SKM-1 (cell line): ENCODE measurements around the gene NCAPD2.
A peak's percentile ranks its signal among the peaks of the same experiment; 100 is the strongest.
"Not testable (repeated sequence)": the region's sequence is repeated elsewhere in the genome, so short reads cannot be mapped to it uniquely, and the experiment has no call there.

Experiments
- DNase-seq: peaks from one replicate; lab custom pipeline; 2025; ENCODE audit not compliant: unreplicated experiment; lab: John Stamatoyannopoulos, UW

NCAPD2 gene

DNA sequence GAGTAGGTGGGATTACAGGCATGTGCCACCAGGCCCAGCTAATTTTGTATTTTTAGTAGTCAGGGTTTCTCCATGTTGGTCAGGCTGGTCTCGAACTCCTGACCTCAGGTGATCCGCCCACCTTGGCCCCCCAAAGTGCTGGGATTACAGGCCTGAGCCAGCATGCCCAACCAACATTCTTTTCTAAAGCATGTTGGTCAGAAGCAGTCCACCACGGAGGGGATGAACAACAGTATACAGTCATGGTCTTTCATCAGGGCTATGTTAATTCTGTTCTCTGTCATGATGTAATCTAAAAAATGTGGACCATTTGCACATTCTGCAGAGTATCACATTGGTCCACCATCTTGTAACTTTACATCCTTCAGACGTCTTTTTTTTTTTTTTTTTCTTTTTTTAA is 4.5 kb upstream of the NCAPD2 start:
- DNase-seq = no peak

DNA sequence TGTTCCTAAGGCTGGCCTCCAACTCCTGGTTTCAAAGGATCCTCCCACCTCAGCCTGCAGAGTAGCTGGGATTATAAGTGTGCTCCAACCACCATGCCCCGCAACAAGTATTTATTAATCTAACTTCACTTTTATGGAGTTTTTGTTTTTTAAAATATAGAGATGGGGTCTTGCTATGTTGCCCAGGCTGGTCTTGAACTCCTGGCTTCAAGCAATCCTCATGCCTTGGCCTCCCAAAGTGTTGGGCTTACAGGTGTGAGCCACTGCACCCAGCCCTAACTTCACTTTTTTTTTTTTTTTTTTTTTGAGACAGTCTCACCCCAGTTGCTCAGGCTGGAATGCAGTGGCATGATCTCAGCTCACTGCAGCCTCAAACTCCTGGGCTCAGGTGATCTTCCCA is 3.2 kb upstream of the NCAPD2 start:
- not testable (repeated sequence) for DNase-seq

DNA sequence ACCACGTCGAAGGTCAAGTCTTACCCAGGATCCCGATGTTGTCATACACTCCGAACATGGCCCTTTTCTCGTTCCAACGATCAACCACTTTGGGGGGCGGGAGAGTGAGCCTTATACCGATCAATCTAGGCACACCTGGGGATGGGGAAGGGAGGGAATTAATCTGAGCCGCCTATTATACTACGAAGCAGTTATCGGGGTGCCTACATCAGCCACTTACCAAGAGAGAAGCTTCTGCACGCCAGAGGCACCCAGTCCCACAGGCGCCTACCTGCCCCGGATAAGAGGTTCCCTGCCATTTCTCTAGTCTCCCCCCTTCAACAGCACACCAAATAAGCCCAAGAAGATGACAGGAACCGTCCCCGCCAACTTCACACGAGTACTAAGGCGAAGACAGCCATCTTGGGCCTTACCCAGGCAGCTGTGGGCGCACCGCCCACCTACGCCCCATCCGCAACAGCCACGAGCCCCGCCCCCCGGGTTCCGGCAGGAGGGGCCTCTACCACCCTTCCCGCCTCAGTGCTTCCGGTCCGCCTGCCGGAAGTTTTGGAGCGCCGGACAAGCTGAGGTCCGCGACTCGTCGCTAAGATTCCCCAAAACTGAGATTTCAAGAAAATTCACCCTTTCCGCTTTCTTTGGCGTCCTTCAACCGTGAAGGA is 935 bp upstream of the NCAPD2 start, which contains the start of gene MRPL51:
Gene MRPL51, minus strand, starts transcription at position 425 of the 659 bp plus-strand sequence. Its CDS starts 126 bp downstream, at position 299.
- peak; percentile 15 for DNase-seq

DNA sequence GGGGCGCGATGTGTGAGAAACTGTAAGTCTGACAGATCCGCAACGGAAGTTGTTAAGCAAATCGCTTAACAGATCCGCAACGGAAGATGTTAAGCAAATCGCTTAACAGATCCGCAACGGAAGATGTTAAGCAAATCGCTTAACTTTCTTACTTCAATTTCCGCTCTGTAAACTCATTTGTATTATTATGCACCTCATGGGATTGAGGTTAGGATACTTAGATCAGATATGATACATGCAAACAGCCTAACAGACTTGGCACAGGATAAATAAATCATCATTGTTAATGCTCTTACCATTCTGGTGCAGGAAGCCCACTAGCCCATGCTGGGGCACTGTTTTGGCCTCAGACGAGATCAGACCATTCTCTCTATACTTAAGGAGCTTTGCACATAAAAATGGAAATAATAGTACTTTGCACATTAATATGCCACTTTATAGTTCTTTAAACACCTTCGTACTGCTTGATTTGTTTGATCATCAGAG is 399 bp downstream of the NCAPD2 start:
- DNase-seq = no peak

DNA sequence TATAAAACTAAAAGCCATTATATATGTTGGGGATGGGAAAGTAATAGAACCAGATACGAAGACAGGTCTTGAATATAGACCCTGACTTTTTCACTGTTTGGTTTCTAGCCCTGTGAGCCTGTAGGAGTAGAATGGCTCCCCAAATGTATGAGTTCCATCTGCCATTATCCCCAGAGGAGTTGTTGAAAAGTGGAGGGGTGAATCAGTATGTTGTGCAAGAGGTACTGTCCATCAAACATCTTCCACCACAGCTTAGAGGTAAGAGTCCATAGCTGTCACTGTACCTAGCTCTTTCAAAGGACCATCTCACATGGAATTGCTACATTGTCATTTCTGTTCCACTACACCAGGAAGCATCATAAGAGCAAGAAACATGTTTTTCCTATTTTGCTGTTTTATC is 1.1 kb downstream of the NCAPD2 start:
- no peak for DNase-seq

DNA sequence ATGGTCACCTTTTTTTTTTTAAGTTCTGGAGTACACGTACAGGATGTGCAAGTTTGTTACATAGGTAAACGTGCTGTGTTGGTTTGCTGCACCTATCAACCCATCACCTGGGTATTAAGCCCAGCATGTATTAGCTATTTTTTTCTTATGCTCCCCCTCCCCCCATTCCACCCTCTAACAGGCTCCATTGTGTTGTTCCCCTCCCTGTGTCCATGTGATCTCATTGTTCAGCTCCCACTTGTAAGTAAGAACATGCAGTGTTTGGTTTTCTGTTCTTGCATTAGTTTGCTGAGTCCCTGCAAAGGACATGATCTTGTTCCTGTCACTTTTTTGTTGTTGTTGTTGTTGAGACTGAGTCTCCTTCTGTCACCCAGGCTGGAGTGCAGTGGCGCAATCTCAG is 3.4 kb downstream of the NCAPD2 start:
- not testable (repeated sequence) for DNase-seq

DNA sequence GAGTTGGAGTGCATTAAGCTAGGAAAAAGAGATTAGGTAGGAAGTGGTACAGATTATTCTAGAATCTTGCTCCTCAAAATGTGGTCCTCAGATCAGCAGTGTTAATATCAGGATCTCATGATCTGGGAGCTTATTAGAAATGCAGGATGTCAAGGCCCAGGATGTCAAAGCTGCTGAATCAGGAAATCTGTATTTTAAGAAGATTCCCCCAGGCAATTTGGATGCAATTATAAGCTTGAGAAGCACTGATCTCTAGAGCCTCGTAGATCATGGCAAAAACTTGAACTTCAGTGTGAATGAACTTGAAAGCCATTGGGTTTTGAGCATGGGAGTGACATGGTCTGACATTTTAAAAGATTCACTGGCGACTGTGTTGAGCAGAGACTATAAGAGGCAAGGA is 6.6 kb downstream of the NCAPD2 start:
- no peak for DNase-seq

DNA sequence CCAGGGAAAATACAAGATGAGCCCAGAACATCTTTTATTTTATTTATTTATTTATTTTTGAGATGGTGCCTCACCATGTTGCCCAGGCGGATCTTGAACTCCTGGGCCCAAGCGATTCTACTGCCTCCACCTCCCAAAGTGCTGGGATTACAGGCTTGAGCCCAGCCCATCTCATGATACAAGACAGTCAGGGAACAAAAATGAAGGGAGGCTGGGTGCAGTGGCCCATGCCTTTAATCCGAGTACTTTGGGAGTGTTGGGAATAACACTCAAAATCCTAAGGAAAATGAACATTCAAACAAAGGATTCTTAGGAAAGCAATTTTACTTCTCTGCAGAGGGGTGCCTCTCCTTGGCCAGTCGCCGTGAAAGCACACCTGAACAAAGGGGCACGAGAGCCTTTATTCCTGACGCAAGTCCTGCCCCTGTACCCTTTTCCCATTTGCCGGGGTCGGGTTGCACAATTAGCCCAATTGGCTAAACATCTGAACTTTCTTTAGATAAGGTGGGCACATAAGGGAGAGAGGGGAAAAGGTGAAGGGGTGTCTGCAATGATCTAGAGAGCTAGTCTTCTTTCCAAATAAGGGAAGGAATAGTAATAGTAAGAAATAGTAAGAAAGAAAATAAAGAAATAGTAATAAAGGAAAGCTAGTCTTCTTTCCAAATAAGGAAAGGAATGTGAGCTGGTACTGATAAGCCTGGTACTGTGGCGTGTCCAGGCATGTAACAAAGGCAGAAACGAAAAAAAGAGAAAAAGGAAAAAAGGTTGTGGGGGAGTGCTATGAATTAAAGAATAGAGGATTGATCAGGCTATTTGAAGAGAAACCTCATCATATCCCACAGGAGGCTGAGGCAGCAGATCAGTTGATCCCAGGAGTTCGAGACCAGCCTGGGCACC is 13.4 kb downstream of the NCAPD2 start:
- DNase-seq = no peak

DNA sequence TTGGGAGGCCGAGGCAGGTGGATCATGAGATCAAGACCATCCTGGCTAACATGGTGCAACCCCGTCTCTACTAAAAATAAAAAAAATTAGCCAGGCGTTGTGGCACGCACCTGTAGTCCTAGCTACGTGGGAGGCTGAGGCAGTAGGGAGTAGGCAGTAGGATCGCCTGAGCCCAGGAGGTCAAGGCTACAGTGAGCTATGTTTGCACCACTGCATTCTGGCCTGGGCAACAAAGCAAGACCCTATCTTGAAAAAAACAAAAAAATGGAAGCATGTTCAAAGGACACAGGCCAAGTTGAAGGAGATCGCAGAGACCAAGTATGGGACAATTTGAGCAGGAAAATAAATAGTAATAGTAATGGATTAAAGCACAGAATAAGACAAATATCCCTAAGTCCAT is 14.2 kb downstream of the NCAPD2 start:
- no peak for DNase-seq

DNA sequence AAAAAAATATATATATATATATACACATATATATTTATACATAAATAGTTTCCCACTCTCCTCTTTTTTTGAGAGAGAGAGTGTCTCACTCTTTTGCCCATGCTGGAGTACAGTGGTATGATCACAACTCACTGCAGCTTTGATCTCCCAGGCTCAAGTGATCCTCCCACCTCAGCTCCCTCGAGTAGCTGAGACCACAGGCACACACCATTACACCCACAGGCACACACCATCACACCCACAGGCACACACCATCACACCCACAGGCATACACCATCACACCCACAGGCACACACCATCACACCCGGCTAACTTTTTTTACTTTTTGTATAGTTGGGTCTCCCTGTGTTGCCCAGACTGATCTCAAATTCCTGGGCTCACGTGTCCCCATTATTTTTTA is 26.3 kb downstream of the NCAPD2 start:
- DNase-seq = no peak

DNA sequence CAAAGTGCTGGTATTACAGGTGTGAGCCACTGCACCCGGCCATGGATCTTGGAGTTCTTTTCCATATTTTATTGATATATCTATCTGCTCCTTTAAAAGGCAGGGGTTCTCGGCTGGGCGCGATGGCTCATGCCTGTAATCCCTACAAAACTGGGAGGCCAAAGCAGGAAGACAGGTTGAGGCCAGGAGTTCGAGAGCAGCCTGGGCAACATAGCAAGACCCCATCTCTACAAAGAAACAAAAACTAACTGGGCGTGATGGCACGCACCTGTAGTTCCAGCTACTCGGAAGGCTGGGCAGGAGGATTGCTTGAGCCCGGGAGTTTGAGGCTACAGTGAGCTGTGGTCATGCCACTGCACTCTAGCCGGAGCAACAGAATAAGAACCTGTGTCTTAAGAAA is 28.3 kb downstream of the NCAPD2 start:
- DNase-seq = no peak

DNA sequence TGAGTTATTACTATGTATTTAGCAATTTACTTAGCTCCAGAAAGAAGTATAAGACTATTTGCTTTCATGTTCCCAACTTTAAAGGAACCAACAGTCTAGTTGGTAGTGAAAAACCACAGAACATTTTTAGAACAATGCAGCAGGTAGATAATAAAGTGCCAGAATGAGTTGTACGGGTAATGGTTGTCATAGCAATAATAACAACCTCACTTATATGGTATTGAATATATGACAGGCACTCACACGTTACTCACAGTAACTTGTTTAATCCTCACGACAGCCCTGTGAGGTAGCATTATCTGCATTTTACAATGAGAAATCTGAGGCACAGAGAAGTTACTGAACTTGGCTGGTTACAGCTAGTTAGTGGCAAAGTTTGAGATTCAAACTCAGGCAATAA is 29.8 kb downstream of the NCAPD2 start:
- DNase-seq = no peak

DNA sequence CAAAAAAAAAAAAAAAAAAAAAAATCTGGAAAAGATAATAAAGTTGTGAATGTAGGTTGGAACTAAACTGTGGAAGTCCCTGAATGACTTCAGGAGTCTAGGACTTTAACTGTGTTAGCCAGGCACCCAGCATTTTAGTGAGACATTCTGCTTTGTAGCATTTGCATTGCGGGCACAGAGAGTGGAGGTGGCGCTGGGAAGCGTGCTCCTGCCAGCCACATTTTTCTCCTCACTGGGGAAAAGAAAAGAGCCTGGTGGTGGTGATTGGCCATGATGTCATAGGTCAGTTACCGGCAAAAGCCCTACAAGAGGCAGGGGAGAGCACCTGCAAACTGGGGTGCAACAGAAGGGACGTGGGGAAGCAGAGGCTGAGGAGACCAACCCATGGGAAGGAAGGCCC is 30.7 kb downstream of the NCAPD2 start:
- no peak for DNase-seq

DNA sequence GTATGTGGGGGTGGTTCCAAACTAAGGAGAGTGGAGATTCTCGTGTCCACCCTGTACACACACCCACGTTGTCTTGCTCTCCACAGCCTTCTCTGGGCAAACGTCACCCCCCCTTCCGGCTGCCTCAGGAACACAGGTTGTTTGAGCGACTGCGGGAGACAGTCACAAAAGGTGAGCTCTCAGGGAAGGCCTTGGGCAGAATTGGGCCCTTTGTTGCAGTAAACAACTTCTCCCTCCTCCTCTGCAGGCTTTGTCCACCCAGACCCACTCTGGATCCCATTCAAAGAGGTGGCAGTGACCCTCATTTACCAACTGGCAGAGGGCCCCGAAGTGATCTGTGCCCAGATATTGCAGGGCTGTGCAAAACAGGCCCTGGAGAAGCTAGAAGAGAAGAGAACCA is 32.3 kb downstream of the NCAPD2 start:
- DNase-seq = no peak

DNA sequence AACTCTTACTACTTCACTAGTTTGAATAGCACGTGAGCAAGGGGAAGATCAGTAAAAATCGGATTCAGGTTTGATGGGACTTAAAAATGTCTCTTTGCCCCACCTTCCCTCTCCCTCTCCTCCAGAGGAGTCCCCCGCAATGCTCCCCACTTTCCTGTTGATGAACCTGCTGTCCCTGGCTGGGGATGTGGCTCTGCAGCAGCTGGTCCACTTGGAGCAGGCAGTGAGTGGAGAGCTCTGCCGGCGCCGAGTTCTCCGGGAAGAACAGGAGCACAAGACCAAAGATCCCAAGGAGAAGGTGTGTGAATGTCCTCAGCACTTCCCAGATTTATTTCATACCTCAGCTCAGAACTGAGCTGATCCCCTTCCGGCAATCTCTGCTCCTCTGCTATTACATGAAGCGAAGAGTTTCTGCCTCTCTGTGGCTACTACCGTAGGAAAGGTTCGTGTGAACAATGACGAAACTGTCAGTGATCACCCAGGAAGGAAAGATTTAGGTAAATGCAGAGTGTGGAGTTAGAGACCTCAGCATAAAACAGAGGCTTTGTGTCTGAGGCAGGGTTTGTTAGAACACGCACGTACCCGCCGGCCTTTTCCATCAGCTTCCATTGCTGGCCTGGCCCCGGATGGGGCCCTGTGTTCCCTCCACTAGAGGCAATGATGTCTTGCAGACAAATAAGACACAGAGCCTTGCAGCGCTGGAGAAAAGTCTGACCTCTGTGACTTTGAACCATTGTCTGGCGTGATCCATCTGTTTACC is 33.0 kb downstream of the NCAPD2 start:
- no peak for DNase-seq

DNA sequence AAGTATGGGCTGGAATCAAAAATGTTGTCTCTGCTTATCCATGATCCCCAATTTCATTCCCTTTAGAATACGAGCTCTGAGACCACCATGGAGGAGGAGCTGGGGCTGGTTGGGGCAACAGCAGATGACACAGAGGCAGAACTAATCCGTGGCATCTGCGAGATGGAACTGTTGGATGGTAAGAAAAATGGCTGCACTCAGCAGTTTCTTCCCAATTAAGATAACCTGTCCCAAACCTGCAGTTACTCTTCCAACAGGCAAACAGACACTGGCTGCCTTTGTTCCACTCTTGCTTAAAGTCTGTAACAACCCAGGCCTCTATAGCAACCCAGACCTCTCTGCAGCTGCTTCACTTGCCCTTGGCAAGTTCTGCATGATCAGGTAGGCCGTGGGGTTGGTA is 33.8 kb downstream of the NCAPD2 start:
- no peak for DNase-seq

DNA sequence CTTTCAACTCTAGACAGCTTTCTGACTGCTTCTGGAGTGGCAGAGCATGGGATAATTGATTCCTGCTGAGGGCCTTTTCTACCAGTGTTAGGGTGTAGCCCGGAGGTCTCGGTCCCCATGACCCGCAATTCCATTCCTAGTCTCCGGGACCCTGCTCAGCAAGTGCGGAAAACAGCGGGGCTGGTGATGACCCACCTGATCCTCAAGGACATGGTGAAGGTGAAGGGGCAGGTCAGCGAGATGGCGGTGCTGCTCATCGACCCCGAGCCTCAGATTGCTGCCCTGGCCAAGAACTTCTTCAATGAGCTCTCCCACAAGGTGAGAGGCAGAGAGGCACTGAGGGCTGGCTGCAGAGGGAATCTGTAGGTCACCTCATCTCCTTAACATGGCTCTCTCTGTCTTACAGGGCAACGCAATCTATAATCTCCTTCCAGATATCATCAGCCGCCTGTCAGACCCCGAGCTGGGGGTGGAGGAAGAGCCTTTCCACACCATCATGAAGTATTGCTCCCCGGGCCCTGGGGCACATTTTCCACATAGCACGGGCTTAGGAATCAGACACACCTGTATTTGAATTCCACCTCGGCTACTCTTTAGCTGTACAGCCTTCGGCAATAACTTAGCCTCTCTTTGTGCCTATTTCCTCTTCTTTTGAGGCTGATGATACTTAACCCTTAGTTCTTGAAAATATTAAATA is 34.8 kb downstream of the NCAPD2 start:
- no peak for DNase-seq

DNA sequence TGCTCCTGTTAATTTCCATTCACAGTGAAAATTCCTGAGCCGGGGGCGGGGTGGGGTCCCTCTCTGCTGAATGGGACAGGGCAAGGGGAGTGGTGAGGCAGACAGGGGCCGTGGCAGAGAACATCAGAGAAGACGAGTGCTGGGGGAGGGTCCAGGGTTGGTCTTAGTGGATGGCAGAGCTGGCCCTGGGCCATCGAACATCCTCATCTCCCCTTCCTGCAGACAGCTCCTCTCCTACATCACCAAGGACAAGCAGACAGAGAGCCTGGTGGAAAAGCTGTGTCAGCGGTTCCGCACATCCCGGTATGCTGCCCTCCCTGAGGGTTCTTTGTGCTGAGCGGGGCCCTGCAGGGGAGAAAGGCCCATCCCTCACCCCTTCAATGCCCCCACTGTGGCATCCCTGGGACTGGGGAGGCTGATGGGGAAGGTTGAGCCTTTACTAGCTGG is 35.4 kb downstream of the NCAPD2 start:
- no peak for DNase-seq

DNA sequence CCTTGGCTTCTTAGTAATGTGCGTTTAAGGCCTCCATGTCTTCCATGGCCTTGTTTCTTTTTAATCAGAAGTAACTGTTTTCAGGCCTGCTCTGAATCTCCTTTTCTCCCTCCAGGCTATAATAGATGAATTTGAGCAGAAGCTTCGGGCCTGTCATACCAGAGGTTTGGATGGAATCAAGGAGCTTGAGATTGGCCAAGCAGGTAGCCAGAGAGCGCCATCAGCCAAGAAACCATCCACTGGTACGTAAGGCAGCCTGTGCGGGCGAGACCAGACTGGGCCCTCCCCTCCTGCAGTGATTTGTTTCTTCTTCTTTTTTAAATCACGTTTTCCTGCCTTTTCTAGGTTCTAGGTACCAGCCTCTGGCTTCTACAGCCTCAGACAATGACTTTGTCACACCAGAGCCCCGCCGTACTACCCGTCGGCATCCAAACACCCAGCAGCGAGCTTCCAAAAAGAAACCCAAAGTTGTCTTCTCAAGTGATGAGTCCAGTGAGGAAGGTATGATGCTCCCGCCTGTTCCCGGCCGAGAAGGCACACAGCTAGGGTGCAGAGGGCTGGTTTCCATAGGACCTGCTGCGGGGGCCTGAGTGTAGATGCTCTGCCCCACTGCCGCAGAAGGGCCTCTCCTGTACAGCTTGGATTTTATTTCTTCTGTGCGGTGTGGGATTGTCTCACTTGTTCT is 36.8 kb downstream of the NCAPD2 start:
- DNase-seq = no peak
